22Rv1 (cell line): Measurements from ENCODE around the gene SWAP70.

ENCODE experiments used
- H3K27ac ChIP-seq: fragments of 450-650 bp; 2 replicates; pipeline ENCODE4 v1.5.1; 2017
- ZFX ChIP-seq: fragments of 450-650 bp; IDR thresholded peaks from 2 replicates; pipeline ENCODE4 v1.6.1; 2017; ENCODE audit warnings: antibody characterized with exemption, borderline replicate concordance
- TF ChIP-seq, protein P1 (sequence below): fragments of 450-650 bp; IDR thresholded peaks from 2 replicates; pipeline ENCODE4 v1.5.1; 2017; ENCODE audit warnings: mild to moderate bottlenecking

The SWAP70 gene

DNA sequence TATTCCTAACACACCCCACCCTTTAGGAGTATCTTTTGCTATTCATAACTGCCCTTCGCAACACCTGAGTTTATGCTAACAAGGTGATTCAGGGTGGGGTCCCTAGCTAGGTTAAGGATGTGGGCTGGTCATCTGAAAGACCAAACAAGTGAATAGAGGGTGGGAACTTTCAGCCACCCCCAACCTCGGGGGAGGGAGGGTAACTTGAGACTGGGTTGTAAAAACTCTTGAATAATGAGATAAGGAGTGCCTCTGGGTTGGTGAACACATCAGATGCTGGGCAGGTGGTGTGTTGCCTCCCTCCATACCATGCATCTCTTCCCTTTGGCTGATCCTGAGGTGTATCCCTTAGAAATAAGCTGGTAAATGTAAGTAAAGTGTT is 111.5 kb downstream of the SWAP70 start:
- 0 out of 2 replicates have a peak overlapping the region, but pooled peaks have one; percentile 22 for H3K27ac ChIP-seq
- TF ChIP-seq, protein P1, sequence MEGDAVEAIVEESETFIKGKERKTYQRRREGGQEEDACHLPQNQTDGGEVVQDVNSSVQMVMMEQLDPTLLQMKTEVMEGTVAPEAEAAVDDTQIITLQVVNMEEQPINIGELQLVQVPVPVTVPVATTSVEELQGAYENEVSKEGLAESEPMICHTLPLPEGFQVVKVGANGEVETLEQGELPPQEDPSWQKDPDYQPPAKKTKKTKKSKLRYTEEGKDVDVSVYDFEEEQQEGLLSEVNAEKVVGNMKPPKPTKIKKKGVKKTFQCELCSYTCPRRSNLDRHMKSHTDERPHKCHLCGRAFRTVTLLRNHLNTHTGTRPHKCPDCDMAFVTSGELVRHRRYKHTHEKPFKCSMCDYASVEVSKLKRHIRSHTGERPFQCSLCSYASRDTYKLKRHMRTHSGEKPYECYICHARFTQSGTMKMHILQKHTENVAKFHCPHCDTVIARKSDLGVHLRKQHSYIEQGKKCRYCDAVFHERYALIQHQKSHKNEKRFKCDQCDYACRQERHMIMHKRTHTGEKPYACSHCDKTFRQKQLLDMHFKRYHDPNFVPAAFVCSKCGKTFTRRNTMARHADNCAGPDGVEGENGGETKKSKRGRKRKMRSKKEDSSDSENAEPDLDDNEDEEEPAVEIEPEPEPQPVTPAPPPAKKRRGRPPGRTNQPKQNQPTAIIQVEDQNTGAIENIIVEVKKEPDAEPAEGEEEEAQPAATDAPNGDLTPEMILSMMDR, result no peak
- TF ChIP-seq ZFX, result no peak

DNA sequence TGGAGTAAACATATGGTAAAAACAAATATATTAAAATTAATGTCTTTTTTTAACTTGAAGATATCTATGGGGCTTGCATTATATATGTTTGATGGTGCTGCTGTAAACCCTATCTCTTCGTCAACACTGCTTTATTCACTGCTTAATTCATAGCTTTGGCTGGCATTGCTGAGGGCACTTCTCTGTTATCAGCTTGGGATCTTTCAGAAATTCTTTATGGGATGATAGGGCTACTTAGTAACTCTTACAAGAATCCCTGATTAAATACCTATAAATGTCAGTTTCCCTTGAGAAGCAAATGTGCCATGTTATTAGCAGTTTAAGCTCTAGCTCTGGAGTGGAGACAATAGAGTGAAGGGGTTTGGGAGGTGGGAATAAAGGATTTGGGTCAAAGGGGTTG is 112.3 kb downstream of the SWAP70 start:
- no peak for TF ChIP-seq ZFX
- TF ChIP-seq, protein P1, result no peak
- H3K27ac ChIP-seq, result no peak overlapping the region

DNA sequence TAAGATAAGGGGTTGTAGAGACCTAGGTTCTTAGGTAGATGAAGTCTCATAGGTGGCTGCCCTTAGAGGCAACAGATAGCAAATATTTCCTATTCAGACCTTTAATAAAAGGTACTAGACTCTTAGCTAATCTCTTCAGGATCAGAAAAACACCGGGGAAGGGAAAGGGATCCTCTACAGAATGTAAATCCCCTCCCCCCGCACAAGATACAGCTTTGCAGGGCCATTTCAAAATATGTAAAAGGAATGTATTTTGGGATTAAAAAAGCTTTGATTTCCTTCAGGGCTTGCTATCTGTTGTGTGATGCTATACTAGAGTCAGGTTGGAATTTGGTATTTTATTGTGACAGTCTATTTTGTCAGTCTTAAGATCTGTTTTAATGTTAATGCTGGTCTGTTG is 113.2 kb downstream of the SWAP70 start:
- H3K27ac ChIP-seq, result no peak overlapping the region
- TF ChIP-seq, protein P1, result no peak
- TF ChIP-seq ZFX, result no peak

DNA sequence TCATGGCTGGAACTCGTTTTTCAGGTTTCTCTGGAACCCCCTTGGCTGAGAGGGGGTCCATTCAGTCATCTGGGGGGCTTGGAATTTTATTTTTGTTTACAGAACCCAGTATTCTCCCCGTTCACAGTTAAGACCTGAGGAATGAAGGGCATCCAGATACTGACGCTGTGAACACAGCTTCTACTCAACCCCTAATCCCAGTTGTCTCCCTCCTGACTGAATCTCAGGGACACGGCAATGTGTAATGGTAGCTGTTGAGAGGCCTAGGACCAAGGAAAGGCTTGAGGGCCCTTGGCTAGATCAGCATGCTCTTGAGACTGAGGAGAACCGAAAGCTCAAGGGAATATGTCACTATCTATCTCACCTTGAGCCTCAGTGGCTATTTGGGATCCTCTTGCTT is 113.6 kb downstream of the SWAP70 start:
- TF ChIP-seq ZFX, result no peak
- TF ChIP-seq, protein P1, result no peak
- H3K27ac ChIP-seq, result no peak overlapping the region

DNA sequence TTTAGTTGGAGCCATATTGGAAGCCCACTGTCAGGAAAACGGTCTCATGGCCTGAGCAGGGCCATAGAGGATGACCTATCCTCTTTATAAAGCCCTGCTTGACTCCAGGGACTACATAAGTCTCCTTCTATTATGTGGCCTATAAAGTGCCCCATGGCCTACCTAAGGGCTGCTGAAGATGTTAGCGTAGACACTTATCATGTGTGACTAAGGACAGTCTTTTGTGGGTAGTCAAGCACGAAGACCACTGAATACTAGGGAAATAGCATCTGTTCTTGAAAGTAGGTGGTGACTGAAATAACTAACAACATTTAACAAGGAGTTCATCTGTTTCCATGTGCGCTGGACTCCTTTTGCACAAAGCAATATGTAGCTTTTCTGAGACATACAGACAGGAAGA is 117.1 kb downstream of the SWAP70 start:
- no peak overlapping the region for H3K27ac ChIP-seq
- no peak for TF ChIP-seq ZFX
- TF ChIP-seq, protein P1, result no peak

DNA sequence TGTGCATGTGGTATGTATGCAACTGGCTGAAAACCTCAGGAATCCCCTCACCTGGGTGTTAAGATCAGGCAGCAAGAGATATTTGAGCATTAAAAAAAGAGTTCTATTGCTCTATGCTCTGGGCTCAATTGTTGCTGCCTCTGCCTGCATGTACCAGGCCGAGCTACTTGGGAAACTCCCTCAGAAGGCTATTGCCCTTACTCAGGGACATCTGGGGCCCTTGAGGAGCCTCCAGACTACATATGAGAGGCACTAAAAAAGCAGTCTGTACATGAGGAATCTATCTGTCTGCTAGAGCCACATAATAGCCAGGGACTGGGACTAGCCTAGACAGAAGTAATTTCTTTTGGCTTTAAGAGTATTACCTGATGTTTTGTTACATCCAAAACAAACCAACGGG is 120.1 kb downstream of the SWAP70 start:
- no peak for TF ChIP-seq ZFX
- TF ChIP-seq, protein P1, result no peak
- H3K27ac ChIP-seq, result no peak overlapping the region

DNA sequence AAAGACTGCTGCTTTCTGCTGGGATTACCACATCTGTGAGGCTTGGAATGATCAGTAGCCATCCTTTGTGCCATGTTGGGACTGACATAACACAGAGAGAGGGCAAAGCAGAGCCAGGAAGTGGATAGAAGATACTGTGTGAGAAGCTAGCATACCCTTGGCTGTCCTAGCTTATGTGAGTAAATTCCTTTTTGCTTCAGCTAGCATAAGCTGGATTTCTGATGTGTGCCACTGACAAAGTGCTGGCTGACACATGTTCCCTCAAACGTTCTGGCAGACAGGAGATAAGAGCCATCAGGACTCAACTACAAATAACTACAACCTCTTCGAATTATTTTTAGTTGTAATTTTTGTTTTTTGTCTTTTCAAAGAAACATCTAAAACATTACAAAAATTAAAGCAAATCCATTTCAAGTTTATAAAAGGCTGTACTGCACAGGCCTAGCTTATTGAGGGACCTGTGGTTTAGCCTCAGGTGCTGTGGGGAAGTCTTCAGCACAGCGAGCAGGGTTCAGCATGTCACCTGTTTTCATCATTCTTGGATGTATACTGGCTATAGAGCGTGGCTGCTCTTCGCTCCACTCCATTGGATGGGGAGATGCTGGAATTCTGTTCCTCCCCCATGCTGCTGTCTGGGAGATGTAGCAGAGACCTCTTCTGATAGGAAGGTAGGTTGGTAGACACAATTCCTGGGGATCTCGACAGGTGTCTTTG is 120.9 kb downstream of the SWAP70 start:
- H3K27ac ChIP-seq, result no peak overlapping the region
- TF ChIP-seq, protein P1, result no peak
- TF ChIP-seq ZFX, result no peak
